ENCODE measurements around the gene PPARG.

DNA sequence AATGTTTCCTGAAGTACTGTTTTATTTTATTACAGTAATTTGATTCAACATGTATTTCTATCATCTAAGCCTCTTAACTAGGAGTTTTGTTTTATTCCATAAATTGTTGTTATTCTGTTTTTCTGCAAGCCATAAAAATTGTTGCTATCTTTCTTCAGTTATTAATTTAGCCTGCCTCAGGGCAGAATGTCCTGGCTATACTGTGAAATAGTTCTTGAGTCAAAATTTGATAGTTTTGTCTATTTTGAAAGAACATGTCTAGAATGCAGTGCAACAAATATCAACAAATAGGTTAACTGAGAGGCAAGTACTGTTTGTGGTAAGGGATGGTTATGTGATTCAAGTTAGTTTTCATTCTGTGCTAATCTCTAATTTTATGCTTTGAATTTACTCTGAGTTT is 63.9 kb downstream of the PPARG start:
- TF ChIP-seq, protein P1, sequence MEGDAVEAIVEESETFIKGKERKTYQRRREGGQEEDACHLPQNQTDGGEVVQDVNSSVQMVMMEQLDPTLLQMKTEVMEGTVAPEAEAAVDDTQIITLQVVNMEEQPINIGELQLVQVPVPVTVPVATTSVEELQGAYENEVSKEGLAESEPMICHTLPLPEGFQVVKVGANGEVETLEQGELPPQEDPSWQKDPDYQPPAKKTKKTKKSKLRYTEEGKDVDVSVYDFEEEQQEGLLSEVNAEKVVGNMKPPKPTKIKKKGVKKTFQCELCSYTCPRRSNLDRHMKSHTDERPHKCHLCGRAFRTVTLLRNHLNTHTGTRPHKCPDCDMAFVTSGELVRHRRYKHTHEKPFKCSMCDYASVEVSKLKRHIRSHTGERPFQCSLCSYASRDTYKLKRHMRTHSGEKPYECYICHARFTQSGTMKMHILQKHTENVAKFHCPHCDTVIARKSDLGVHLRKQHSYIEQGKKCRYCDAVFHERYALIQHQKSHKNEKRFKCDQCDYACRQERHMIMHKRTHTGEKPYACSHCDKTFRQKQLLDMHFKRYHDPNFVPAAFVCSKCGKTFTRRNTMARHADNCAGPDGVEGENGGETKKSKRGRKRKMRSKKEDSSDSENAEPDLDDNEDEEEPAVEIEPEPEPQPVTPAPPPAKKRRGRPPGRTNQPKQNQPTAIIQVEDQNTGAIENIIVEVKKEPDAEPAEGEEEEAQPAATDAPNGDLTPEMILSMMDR (conservative IDR thresholded peaks at IDR 0.05; ENCODE audit: low read depth in 2 of 2): no peak
- TF ChIP-seq POLR2AphosphoS5 (IDR thresholded peaks at IDR 0.05; ENCODE audit: low read depth) (no peak), EZH2phosphoT487 (IDR thresholded peaks at IDR 0.05; ENCODE audit: unreplicated experiment) (no peak), ZNF114 (CRISPR knock-in tag; IDR thresholded peaks at IDR 0.05) (no peak), ZNF331 (CRISPR knock-in tag; IDR thresholded peaks at IDR 0.05; ENCODE audit: low read depth) (no peak), EZH2 (IDR thresholded peaks at IDR 0.05; ENCODE audit: low read depth, unreplicated experiment) (no peak), ETS1 (IDR thresholded peaks at IDR 0.05) (no peak), CREB1 (CRISPR knock-in tag; IDR thresholded peaks at IDR 0.05; ENCODE audit: low read depth) (no peak)
